Activated CD4-positive, alpha-beta memory T cell treated with anti-CD3 and anti-CD28 coated beads for 36 hours (primary cell): ENCODE results near the gene DEPDC1. TPM values are rescaled to one million over a fixed set of nuclear protein-coding genes. Genes with fewer than 3 reads are reported as not detected.

Experiments used
- CTCF ChIA-PET: fragments of 350-600 bp; sonication (Branson Sonifier 250); formaldehyde crosslinking; loops from one replicate; lab custom pipeline; 2021; ENCODE audit warnings: antibody characterized with exemption, inconsistent platforms; lab: Charles Lee
- POLR2A ChIA-PET: fragments of 350-600 bp; sonication (Branson Sonifier 250); formaldehyde crosslinking; loops from one replicate; lab custom pipeline; 2021; ENCODE audit warnings: antibody characterized with exemption; lab: Charles Lee
- DNase-seq: peaks from one replicate; pipeline ENCODE4 v3.0.0-alpha.2; 2020
- H3K27ac Mint-ChIP-seq: one replicate; pipeline ENCODE4 v1.8.0; 2021; ENCODE audit warnings: mixed read lengths
- H3K27me3 Mint-ChIP-seq: one replicate; pipeline ENCODE4 v1.8.0; 2021; ENCODE audit warnings: mixed read lengths
- H3K36me3 Mint-ChIP-seq: one replicate; pipeline ENCODE4 v1.8.0; 2021; ENCODE audit warnings: mixed read lengths
- H3K4me1 Mint-ChIP-seq: one replicate; pipeline ENCODE4 v1.8.0; 2021; ENCODE audit warnings: low read depth, mixed read lengths
- H3K4me3 Mint-ChIP-seq: one replicate; pipeline ENCODE4 v1.8.0; 2021; ENCODE audit warnings: mild to moderate bottlenecking, mixed read lengths
- H3K9me3 Mint-ChIP-seq: one replicate; pipeline ENCODE4 v1.8.0; 2021; ENCODE audit warnings: mixed read lengths
- intact Hi-C: fragments of 100-400 bp; cut with micrococcal nuclease; formaldehyde crosslinking; loops from one replicate; pipeline ENCODE4 v1.15.1; 2023
- total RNA-seq, 2 experiments: library from RNA; stranded (reverse); gene quantifications; one replicate each; pipeline ENCODE4 v1.2.3, GENCODE V29; 2021

Gene DEPDC1
- total RNA-seq, 2 experiments from 2014 or later: 24.1 to 26.2 TPM

- DNase-seq: no peak
- Mint-ChIP-seq H3K36me3 (no peaks in the 10 kb centered on the region), H3K27ac (no peak overlapping the region), H3K27me3 (peaks cover 1% of the 10 kb centered on the region), H3K4me3 (no peak overlapping the region), H3K9me3 (no peaks in the 10 kb centered on the region), H3K4me1 (no peaks in the 10 kb centered on the region)
- intact Hi-C loops: loop anchor here (2.0 kb wide), 1 partner anchor 321 kb away; no protein-coding TSS in a partner anchor
- CTCF ChIA-PET: interaction anchor here (0.8 to 2.6 kb wide), 3 partner anchors 12 to 322 kb away, joined by 3 to 13 read pairs (median 3); no protein-coding TSS in a partner anchor
- POLR2A ChIA-PET: no interaction called here
Observed at GRCh38 chr1:68442006-68442405, 54.9 kb downstream of the DEPDC1 start.

- DNase-seq: no peak
- Mint-ChIP-seq H3K4me3 (no peak overlapping the region), H3K4me1 (no peaks in the 10 kb centered on the region), H3K27me3 (no peaks in the 10 kb centered on the region), H3K27ac (no peak overlapping the region), H3K36me3 (no peaks in the 10 kb centered on the region), H3K9me3 (no peaks in the 10 kb centered on the region)
- ChIA-PET POLR2A (no interaction called here), CTCF (no interaction called here)
- intact Hi-C loops: no loop called here
Observed at GRCh38 chr1:68438310-68438709, 58.6 kb downstream of the DEPDC1 start.

GRCh38 chr1:68433395-68433794, 63.5 kb downstream of the DEPDC1 start:
- Mint-ChIP-seq H3K4me1 (no peaks in the 10 kb centered on the region), H3K27ac (no peak overlapping the region), H3K4me3 (no peak overlapping the region), H3K27me3 (no peaks in the 10 kb centered on the region), H3K36me3 (no peaks in the 10 kb centered on the region), H3K9me3 (no peaks in the 10 kb centered on the region)
- intact Hi-C loops: no loop called here
- no peak for DNase-seq
- ChIA-PET POLR2A (no interaction called here), CTCF (no interaction called here)

GRCh38 chr1:68431076-68431475, 65.8 kb downstream of the DEPDC1 start:
- Mint-ChIP-seq H3K4me3 (no peak overlapping the region), H3K36me3 (no peaks in the 10 kb centered on the region), H3K4me1 (no peaks in the 10 kb centered on the region), H3K9me3 (no peaks in the 10 kb centered on the region), H3K27ac (no peak overlapping the region), H3K27me3 (no peaks in the 10 kb centered on the region)
- intact Hi-C loops: no loop called here
- CTCF ChIA-PET: interaction anchor here (1.1 kb wide), 1 partner anchor 11 kb away, joined by 3 read pairs; no protein-coding TSS in a partner anchor
- POLR2A ChIA-PET: no interaction called here
- DNase-seq: no peak

GRCh38 chr1:68429233-68429808, 67.6 kb downstream of the DEPDC1 start:
- Mint-ChIP-seq H3K27me3 (no peaks in the 10 kb centered on the region), H3K36me3 (no peaks in the 10 kb centered on the region), H3K4me3 (no peak overlapping the region), H3K9me3 (no peaks in the 10 kb centered on the region), H3K27ac (no peak overlapping the region), H3K4me1 (no peaks in the 10 kb centered on the region)
- POLR2A ChIA-PET: no interaction called here
- intact Hi-C loops: no loop called here
- no peak for DNase-seq
- CTCF ChIA-PET: no interaction called here

- ChIA-PET CTCF (no interaction called here), POLR2A (no interaction called here)
- H3K27me3 Mint-ChIP-seq: no peaks in the 10 kb centered on the region
Observed at GRCh38 chr1:68426594-68426993, 70.3 kb downstream of the DEPDC1 start.

More at GRCh38 chr1:68426594-68426993, 70.3 kb downstream of the DEPDC1 start:
- no peaks in the 10 kb centered on the region for H3K36me3 Mint-ChIP-seq
- no peaks in the 10 kb centered on the region for H3K4me1 Mint-ChIP-seq
- DNase-seq: no peak
- H3K4me3 Mint-ChIP-seq: no peak overlapping the region
- intact Hi-C loops: no loop called here
- H3K27ac Mint-ChIP-seq: no peak overlapping the region
- no peaks in the 10 kb centered on the region for H3K9me3 Mint-ChIP-seq

Other genes with a start within 250 kb of the DEPDC1 start
- not detected for gene RPE65, start 47.1 kb downstream of the DEPDC1 start, total RNA-seq